Dermis microvascular lymphatic vessel endothelial cell (primary cell): Measurements from ENCODE around the gene IGFBP3. TPM values are rescaled to one million over a fixed set of nuclear protein-coding genes. Genes with fewer than 3 reads are reported as not detected.
A peak's percentile ranks its signal among the peaks of the same experiment; 100 is the strongest.
"Not testable (repeated sequence)": the region's sequence is repeated elsewhere in the genome, so short reads cannot be mapped to it uniquely, and the experiment has no call there.

Experiments
- DNase-seq, 2 donors: peaks; one replicate each; pipeline versions ENCODE4 v3.0.0 to v3.0.0-alpha.2; 2010; ENCODE audit warnings: low read depth in 2 of 2
- total RNA-seq: library from RNA; depleted of rRNA; stranded (reverse); fragments of >200 nt; gene quantifications from 2 replicates; pipeline ENCODE4 v1.2.1, GENCODE V29; 2014

Gene IGFBP3, protein sequence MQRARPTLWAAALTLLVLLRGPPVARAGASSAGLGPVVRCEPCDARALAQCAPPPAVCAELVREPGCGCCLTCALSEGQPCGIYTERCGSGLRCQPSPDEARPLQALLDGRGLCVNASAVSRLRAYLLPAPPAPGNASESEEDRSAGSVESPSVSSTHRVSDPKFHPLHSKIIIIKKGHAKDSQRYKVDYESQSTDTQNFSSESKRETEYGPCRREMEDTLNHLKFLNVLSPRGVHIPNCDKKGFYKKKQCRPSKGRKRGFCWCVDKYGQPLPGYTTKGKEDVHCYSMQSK
- total RNA-seq: 1.7 and 6.4 TPM in 2 replicates

DNA sequence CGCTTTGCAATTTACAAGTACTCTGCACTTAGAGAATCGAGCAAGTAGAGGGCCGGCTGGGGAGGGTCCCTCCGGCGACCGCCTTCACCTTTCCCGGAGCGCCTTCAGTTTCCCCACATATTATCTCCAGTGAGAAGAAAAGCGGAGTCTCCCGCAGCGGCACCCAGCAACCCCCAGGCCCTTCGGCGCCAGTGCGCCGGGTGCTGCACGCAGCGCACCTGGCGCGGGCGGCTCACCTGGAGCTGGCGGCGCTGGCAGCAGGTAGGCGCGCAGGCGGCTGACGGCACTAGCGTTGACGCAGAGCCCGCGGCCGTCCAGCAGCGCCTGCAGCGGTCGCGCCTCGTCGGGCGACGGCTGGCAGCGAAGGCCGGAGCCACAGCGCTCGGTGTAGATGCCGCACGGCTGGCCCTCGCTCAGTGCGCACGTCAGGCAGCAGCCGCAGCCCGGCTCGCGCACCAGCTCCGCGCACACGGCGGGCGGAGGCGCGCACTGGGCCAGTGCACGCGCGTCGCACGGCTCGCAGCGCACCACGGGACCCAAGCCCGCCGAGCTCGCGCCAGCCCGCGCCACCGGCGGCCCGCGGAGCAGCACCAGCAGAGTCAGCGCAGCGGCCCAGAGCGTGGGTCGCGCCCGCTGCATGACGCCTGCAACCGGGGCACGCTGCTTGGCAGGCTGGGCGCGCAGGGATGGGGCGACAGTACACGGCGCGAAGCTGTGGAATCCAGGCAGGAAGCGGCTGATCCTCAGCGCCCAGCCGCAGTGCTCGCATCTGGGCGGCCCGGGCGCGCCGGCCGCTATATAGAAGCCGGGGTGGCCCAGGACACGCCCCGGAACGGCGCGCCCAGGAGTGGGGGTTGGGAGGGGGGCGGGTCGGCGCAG lies at the start of gene IGFBP3:
TSS of gene IGFBP3 (minus strand) at position 771 of the 879 bp plus-strand sequence. CDS start at position 639, 132 bp downstream.
- peak; percentile 23 to 53 for DNase-seq

DNA sequence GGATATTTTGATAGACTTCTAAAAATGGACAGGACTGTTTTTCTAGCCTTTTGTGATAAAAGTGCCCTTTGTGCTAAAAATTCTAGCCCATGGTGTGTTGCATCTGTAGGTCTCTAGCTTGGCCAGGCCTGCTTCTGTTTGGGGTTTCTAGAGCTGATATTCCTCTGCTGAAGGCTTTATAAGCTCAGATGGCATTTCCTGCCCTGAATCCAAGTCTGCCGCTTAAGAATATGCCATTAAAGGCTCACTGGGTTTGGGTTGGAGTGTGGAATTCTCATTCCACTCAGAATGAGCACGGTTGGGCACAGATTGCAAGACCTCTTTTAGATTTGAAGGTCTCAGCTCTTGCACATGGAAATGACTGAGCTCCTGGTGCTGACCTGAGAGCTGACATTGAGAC lies 49.4 kb upstream of the IGFBP3 start:
- DNase-seq: no peak

DNA sequence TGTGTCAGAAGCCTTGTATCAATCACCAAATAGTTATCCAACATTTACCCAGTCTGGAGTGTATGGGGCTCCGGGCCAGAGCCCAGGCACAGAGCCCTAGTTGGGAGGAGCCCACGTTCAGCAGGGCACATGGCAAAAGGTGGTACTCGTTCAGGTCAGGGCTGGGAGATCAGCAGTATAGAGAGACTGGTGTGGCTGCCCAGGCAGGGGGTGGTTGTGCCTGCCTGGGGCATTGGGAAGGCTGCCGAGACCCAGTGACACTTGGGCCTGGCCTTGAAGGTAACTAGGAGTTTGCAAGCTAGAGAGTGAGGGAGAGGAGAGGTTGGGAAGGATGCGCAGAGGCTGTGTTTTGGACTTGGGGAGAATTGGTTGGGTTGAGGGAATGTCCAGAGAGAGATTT lies 48.9 kb upstream of the IGFBP3 start:
- DNase-seq: no peak

DNA sequence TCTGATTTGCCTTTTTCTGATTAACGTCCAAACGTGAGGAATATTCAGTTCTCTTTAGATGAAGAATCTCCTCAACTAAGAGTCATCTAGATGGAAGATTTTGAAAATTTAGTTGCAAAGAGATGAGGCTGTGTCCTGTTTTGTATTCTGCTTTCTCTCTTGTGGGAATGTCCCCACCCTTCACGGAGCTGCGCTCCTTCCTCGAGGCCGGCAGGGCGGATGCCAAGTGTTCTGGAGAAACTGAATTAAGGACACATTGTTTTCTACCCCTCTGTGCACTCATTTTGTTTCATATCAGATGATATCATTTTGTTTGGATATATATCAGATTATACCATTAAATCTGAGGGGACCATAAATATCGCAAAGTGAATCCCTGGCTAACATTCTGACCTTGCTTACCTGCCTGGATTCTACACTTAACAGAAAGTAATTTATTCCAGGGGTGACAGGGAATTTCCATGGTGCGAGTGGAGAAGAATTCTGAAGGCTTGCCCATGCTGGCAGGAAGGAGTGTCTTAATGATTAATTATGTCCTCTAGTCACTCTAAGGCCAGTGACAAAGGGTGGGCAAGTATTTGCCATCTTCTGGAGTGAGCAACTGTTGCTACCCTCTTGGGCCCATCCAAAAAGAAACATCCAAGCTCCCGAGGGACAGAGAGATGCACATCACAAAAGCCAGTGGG lies 47.9 kb upstream of the IGFBP3 start:
- DNase-seq: no peak

DNA sequence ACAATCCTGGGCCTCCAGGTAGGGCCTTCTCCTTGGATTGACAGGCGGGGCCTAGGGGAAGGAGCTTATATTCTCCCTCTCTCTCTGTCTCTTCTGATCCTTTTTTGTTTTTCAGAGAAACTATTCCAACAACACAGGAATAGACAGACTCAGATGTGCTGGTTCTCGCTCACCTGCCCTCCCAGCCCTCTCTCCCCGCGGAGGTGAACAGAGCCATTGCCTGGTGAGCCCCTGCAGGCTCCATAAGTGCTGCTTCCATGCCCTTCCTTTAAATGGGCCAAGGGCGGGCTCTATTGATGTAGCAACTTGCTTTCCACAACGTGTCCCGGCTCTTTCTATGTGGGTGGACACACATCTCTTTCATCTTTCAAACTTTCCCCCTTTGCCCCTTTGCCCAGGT lies 47.2 kb upstream of the IGFBP3 start:
- no peak for DNase-seq

DNA sequence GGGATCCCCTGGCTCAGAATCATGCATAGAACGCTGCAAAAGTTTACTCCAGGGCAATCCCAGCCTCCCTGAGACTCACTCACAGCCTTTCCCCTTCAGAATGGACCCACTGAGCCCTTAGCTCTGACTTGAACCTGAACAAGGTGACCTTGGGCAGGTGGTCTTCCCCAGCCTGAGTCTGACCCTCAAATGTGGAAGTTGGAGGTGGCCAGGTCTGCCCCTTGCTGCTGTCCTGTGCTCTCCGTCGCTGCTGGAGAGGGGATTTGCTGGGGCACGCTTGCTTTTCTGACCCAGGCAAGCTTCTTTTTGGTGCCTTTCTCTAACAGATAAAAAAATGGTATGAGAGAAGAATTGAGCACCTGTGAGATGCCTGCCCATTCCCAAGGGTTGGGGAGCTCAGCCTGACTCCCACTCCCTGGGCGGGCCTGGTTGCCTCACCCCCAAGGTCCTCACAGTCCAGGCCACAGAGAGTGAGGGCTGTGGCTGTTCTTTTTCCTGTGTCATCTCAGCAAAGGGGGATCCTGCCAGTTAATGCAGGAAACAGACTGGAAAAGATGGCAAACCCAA lies 46.6 kb upstream of the IGFBP3 start:
- no peak for DNase-seq

DNA sequence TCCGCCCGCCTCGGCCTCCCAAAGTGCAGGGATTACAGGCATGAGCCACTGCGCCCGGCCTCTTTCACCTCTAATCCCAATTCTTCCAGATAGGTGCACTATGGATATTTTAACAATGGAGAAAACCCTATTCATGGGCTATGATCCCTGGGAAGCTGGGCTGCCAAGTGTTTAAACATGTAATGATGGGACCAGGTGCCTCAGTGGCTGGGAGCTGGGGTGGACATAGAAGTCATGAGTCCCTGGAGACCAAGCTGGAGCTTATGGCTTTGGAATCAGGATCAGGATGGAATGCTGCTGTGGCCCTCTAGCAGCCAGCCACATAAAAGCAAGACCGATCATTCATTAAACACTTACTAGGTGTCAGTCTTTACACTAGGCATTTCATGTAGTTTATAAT lies 41.8 kb upstream of the IGFBP3 start:
- DNase-seq: no peak

DNA sequence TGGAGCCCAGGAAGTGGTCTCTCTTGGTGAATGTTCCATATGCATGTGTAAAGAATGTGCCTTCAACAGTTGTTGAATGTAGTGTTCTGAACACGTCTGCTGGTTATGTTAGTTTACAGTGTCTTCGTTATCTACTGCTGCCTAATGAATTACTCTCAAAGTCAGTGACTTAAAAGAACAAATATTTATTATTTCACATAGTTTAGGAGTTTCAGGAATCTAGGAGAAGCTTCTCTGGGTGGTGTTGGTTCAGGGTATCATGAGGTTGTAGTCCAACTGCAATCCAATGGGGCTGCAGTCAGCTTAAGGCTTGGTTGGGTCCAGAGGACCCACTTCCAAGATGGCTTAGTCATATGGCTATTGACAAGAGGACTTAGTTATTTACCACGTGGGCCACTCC lies 36.6 kb upstream of the IGFBP3 start:
- no peak for DNase-seq

DNA sequence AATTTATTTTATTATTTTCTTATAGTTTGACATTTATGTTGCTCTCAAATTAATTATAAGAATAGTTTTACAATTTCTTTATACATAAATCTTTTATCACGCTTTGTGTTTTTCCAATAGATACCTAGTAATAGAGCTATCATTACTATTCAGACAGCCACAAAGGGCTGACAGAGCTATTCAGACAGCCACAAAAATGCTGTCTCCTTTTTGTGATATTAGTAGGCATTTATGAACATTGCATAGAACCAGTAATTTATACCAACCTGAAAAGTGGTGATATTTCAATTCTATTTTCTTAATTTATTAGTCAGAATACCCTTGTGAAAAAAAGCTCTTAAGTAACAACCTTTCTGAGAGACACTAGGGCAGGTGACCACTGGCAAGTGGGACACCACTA lies 34.2 kb upstream of the IGFBP3 start:
- no peak for DNase-seq

DNA sequence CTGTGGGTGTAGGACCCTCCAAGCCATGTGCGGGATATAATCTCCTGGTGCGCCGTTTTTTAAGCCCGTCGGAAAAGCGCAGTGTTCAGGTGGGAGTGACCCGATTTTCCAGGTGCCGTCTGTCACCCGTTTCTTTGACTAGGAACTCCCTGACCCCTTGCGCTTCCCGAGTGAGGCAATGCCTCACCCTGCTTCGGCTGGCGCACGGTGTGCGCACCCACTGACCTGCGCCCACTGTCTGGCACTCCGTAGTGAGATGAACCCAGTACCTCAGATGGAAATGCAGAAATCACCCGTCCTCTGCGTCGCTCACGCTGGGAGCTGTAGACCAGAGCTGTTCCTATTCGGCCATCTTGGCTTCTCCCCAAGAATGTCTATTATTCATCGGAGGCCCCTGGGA lies 32.0 kb upstream of the IGFBP3 start:
- DNase-seq: not testable (repeated sequence)

DNA sequence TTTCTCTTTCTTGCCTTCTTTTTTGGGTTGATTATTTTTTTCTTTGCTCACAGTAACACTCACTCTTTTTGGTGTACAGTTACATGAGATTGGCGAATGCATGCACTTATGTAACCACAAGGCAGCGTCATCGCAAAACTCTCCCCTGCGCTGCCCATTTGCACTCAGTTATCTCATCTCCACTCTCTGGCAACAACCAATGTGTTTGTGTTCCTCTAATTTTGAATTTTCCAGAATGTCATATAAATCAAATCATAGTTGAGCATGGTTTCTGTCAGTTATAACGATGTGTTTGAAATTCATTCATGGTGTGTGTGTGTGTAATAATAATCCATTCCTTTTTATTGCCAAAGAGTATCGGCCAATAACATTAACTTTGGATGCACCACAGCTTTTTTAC lies 23.0 kb upstream of the IGFBP3 start:
- no peak for DNase-seq

DNA sequence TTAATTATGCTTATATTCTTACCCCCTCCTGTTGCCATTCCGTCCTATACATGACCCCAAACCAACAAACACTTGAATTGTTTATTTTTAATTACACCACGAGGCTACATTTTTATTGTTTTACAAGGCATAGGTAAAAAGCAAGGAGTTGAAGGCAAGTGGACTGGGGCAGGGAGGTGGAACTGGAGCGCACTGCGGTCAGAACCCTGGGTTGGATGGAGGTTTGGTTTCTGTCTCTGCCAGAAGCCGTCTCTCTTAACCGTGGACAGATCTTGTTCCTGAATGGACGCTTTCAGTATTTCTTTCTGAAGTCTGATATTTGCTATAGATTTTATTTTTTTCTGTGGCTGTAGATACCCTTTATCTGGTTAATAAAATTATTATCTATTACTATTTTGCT lies 19.9 kb upstream of the IGFBP3 start:
- DNase-seq: no peak

DNA sequence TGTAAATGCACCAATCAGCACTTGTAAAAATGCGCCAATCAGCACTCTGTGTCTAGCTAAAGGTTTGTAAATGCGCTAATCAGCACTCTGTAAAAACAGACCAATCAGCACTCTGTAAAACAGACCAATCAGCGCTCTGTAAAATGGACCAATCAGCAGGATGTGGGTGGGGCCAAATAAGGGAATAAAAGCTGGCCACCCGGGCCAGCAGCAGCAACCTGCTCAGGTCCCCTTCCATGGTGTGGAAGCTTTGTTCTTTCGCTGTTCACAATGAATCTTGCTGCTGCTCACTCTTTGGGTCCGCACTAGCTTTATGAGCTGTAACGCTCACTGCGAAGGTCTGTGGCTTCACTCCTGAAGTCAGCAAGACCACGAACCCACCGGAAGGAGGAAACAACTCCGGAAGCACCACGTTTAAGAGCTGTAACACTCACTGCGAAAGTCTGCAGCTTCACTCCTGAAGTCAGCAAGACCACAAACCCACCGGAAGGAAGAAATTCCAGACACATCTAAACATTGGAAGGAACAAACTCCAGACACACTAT lies 19.2 kb upstream of the IGFBP3 start:
- DNase-seq: not testable (repeated sequence)

DNA sequence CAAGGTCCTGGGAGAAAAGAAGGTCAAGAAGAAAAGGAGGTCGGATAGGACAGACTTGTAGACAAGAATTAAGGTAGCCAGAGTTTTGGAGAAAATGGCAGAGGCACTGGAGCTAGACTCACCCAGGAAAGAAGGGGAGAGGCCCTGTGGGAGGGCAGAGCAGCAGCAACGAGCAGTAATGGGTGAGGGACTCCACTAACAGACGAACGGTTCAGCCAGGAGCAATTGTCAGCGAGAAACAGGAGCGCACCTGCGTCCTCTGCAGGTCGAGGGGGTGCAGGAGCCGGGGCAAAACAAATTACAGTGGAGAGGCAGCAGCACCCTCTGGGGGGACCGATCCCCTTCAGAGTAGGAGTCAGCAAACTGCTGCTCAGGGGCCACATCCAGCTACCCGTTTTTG lies 18.5 kb upstream of the IGFBP3 start:
- DNase-seq: no peak

DNA sequence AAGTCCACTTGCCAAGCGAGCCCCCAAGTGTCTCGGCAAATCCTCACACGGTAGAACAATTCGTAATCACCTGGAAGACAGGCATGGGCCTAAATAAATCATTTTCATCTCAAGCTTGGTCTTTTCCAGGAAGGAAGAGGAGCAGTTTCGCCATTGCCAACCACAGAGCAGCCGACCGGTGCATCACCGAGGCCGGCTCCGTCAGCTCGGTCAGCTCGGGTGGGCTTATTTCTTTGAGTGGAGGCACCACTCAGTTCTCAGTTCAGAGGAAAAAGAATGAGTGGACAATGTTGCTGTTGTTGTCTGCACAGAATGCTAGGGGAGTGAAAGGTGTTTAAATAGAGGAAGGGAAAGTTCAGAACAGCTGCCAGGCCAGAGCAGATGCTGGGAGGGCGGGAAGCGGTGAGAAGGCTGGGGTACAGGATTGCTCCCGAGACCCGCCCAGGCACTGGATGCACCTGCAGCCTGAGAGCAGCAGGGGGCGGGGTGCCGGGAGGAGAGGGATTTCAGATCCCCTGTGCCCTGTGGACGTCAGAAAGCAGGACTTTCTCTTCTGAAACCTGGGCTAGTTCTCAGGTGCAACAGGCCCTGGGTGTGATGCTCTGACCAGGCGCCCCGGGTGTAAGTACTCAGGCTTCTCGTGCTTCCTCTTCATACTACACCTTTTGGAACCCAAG lies 17.7 kb upstream of the IGFBP3 start:
- no peak for DNase-seq

DNA sequence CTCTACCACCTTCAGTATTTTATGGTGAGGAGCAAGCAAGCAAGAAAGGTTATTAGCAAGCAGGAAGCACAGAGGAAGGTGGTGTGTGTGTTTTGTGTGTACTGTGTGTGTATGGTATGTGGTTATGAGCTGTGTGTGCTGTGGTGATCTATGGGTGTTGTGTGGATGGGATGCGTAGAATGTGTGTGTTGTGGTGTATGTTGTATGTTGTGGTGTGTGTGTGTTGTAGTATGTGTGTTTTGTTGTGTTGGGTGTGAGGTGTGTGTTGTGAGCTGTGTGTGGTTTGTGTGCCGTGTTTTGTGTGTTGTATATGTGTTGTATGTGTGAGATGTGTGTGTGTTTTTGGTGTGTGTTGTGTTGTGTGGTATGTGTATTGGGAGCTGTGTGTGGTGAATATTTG lies 16.8 kb upstream of the IGFBP3 start:
- no peak for DNase-seq

DNA sequence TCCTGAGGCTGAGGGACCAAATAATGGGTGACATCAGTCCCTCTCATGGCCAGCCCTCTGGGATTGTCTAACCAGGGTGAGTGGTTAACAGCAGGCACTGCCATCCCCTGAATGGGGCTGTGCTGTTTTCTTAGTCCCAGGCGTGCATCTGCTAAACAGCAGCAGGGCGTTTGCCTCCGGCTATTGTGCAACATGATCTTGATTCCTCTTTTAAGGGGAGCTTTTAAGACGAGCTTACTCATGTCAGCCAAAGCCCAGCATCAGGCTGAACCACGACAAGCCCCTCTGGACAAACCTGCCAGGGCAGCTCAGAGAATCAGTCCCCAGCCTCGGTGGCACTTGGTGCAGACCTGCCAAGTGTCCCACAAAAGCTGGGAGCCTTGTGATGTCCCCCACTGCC lies 16.2 kb upstream of the IGFBP3 start:
- DNase-seq: no peak

DNA sequence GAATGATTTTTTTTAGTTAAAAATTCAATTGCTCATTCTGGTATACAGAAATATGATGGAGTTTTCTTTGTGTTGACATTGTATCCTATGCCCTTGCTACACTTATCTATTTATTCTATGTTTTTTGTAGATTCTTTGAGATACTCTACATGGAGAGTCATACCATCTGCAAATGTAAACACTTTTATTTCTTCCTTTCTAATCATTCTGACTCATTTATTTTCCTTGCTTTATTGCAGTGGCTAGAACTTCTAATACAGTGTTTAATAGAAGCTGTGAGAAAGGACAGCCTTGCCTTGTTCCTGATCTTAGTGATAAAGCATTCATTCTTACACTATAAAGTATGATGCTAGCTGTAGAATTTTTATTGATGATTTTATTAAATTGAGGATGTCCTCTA lies 9.9 kb upstream of the IGFBP3 start:
- no peak for DNase-seq

DNA sequence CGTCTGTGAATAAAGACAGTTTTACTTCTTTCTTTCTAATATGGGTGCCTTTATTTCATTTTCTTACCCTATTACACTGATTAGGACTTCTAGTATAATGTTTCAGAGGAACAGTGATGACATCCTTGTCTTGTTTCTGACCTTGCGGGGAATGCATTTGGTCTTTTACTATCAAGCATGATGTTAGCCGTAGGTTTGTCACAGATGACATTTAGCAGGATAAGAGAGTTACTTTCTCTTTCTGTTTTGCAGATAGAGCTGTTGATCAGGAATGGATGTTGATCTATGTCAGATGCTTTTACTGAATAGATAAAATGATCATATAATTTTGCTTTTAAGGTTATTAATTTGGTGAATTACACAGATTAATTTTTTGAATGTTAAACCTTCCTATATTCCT lies 6.6 kb upstream of the IGFBP3 start:
- no peak for DNase-seq

DNA sequence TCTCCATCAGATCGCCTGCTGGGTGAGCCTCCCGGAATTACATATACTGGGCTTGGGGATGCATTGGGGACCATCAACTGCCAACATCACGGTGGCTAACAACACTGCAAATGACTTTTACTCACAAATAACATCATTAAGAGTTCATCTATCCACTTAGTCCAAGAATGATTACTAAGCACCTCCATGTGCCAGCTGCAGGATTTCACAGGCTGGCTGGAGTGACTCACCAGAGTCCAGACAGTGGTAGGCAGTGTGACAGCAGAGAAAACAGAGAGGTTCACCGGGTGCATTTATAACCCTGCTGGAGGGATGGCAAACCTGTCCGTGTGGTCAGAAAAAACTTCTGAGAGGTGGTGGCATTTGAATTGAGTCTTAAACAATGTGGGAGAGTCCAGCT lies 3.2 kb upstream of the IGFBP3 start:
- peak in 1 of 2 donors; percentile 41 for DNase-seq

DNA sequence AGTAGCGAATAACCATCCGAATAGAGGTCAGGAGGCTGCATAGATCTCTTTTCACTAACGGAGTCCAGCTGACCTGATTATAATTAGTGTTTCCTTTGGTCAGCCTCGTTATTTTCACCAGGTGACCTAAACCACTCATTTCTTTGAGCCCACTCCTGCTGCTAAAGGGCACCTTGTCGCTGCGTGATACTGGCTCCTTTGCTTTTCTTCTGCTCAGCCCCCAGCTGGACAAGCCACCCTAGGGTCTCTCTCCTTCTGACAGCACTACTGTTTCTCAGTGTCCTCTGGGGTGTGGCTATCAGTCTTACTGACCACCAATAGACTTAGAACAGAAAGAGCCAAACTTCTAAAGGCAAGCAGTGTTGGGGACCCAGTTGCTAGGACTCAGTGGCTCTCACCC lies 2.7 kb upstream of the IGFBP3 start:
- no peak for DNase-seq
